Activated B cell treated with CpG ODN at 0.5 μM for 24 hours (primary cell): Measurements from ENCODE around the gene CDK14. TPM values are rescaled to one million over a fixed set of nuclear protein-coding genes. Genes with fewer than 3 reads are reported as not detected.

ENCODE experiments used
- ATAC-seq: fragments of 200-7000 bp; cut with Tn5 transposase; one replicate; pipeline ENCODE4 v1.10.0; 2021; ENCODE audit warnings: low read depth, mild to moderate bottlenecking, moderate library complexity
- CTCF ChIA-PET: fragments of 350-600 bp; sonication (Branson Sonifier 250); formaldehyde crosslinking; loops from one replicate; lab custom pipeline; 2021; ENCODE audit warnings: antibody characterized with exemption; lab: Charles Lee
- POLR2A ChIA-PET: fragments of 350-600 bp; sonication (Branson Sonifier 250); formaldehyde crosslinking; loops from one replicate; lab custom pipeline; 2021; ENCODE audit warnings: antibody characterized with exemption; lab: Charles Lee
- DNase-seq: peaks from one replicate; pipeline ENCODE4 v3.0.0; 2022
- H3K27ac Mint-ChIP-seq: one replicate; pipeline ENCODE4 v1.8.0; 2020; ENCODE audit warnings: mixed read lengths
- H3K27me3 Mint-ChIP-seq: one replicate; pipeline ENCODE4 v1.8.0; 2021; ENCODE audit warnings: mixed read lengths
- H3K36me3 Mint-ChIP-seq: one replicate; pipeline ENCODE4 v1.8.0; 2021; ENCODE audit warnings: low read depth, mixed read lengths
- H3K4me1 Mint-ChIP-seq: one replicate; pipeline ENCODE4 v1.8.0; 2021; ENCODE audit warnings: mixed read lengths
- H3K4me3 Mint-ChIP-seq: one replicate; pipeline ENCODE4 v1.8.0; 2020; ENCODE audit warnings: mild to moderate bottlenecking, mixed read lengths
- H3K9me3 Mint-ChIP-seq: one replicate; pipeline ENCODE4 v1.8.0; 2020; ENCODE audit warnings: mixed read lengths
- CTCF ChIP-seq: fragments of 200-600 bp; IDR thresholded peaks from one replicate; pipeline ENCODE4 v1.8.0; 2022; ENCODE audit warnings: antibody characterized with exemption, mild to moderate bottlenecking
- intact Hi-C: fragments of 100-400 bp; cut with micrococcal nuclease; formaldehyde crosslinking; loops from one replicate; pipeline ENCODE4 v1.15.1; 2024
- total RNA-seq: library from RNA; stranded (reverse); gene quantifications from 2 replicates; pipeline ENCODE4 v1.2.3, GENCODE V29; 2022

CDK14 gene
- total RNA-seq, 1 donor from 2014 or later, result 140 TPM

DNA sequence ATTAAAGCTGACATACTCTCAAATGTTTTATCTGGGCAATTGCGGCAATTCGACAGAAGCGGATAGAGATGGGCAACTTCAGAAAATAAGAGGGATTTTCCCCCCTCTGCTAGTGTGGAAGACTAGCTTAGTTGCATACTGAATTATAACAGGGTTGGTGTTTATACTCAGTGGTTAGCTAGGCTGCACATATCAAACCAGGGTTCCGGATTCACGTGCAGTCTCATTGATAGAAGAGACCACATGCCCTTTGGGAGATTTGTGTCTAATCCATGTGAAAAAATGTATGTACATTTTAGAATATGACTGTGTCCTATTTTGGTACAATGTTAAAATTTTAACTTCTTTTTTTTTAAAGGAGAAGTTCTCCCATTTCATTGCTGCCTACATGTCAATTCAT lies 531.2 kb downstream of the CDK14 start:
- no peak for TF ChIP-seq CTCF
- no peak overlapping the region for H3K27ac Mint-ChIP-seq
- no peak for DNase-seq
- no peak overlapping the region for H3K4me3 Mint-ChIP-seq
- ChIA-PET CTCF (no interaction called here), POLR2A (no interaction called here)
- H3K36me3 Mint-ChIP-seq, result peaks cover 72% of the 10 kb centered on the region
- H3K27me3 Mint-ChIP-seq, result no peaks in the 10 kb centered on the region
- no peak for ATAC-seq
- intact Hi-C loops, result no loop called here
- H3K9me3 Mint-ChIP-seq, result no peaks in the 10 kb centered on the region
- H3K4me1 Mint-ChIP-seq, result peaks cover 3% of the 10 kb centered on the region

DNA sequence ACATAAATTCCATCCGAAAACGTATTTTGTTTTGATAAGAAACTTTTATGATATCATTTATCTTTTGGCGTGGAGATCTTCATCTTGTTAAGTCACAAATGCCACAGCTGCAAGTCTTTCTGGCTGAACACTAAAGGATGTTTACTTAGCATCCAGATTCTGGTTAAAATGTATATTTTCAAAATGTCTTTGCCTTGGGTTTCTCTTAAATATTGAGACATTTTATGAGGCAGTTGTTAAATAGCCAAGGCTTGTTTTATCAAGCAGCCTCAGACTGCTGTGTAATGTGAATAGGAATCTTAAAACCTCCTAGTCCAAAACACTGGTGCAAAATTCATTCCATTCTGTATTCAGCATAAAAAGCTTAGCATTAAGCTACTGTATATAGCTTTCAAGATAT lies 531.8 kb downstream of the CDK14 start:
- H3K9me3 Mint-ChIP-seq, result no peaks in the 10 kb centered on the region
- no peak for DNase-seq
- CTCF ChIA-PET, result no interaction called here
- H3K36me3 Mint-ChIP-seq, result peaks cover 68% of the 10 kb centered on the region
- H3K4me3 Mint-ChIP-seq, result no peak overlapping the region
- no peak for ATAC-seq
- peaks cover 3% of the 10 kb centered on the region for H3K4me1 Mint-ChIP-seq
- H3K27me3 Mint-ChIP-seq, result no peaks in the 10 kb centered on the region
- no peak overlapping the region for H3K27ac Mint-ChIP-seq
- POLR2A ChIA-PET, result no interaction called here
- intact Hi-C loops, result no loop called here
- no peak for TF ChIP-seq CTCF

- DNase-seq (no peak), ATAC-seq (no peak)
- no peak overlapping the region for H3K4me3 Mint-ChIP-seq
- no peaks in the 10 kb centered on the region for H3K9me3 Mint-ChIP-seq
- peaks cover 3% of the 10 kb centered on the region for H3K4me1 Mint-ChIP-seq
- no peak for TF ChIP-seq CTCF
- H3K27me3 Mint-ChIP-seq, result no peaks in the 10 kb centered on the region
- H3K27ac Mint-ChIP-seq, result no peak overlapping the region
- ChIA-PET POLR2A (no interaction called here), CTCF (no interaction called here)
- intact Hi-C loops, result no loop called here
- peaks cover 60% of the 10 kb centered on the region for H3K36me3 Mint-ChIP-seq
Measured at GRCh38 chr7:91128683-91129348, 532.7 kb downstream of the CDK14 start.

GRCh38 chr7:91135300-91135699 lies 539.2 kb downstream of the CDK14 start:
- POLR2A ChIA-PET, result no interaction called here

More at GRCh38 chr7:91135300-91135699, 539.2 kb downstream of the CDK14 start:
- no peak overlapping the region for H3K27ac Mint-ChIP-seq
- peaks cover 29% of the 10 kb centered on the region for H3K4me1 Mint-ChIP-seq
- no peak for ATAC-seq
- H3K9me3 Mint-ChIP-seq, result no peaks in the 10 kb centered on the region
- intact Hi-C loops, result no loop called here
- TF ChIP-seq CTCF, result no peak
- DNase-seq, result no peak
- CTCF ChIA-PET, result no interaction called here
- no peaks in the 10 kb centered on the region for H3K27me3 Mint-ChIP-seq
- H3K4me3 Mint-ChIP-seq, result no peak overlapping the region
- H3K36me3 Mint-ChIP-seq, result peaks cover 25% of the 10 kb centered on the region
